Fibroblast of villous mesenchyme (primary cell): ENCODE measurements around the gene POC1A. TPM values are rescaled to one million over a fixed set of nuclear protein-coding genes. Genes with fewer than 3 reads are reported as not detected.

ENCODE experiments used
- DNase-seq: peaks from one replicate; pipeline ENCODE4 v3.0.0-alpha.2; 2010; ENCODE audit warnings: low read depth
- H3K4me3 ChIP-seq: 2 replicates; pipeline ENCODE4 v1.5.1; 2011; ENCODE audit warnings: low read depth, mild to moderate bottlenecking, low read length
- total RNA-seq: library from RNA; depleted of rRNA; stranded (reverse); fragments of >200 nt; gene quantifications from 2 replicates; pipeline ENCODE4 v1.2.3, GENCODE V29; 2012
- TF ChIP-seq, protein P1 (sequence below): IDR thresholded peaks from 2 replicates; pipeline ENCODE4 v1.5.1; 2012; ENCODE audit warnings: low read depth, mild to moderate bottlenecking, low read length; ENCODE audit not compliant: insufficient read depth

POC1A gene
- total RNA-seq, 1 donor = 5.6 TPM

DNA sequence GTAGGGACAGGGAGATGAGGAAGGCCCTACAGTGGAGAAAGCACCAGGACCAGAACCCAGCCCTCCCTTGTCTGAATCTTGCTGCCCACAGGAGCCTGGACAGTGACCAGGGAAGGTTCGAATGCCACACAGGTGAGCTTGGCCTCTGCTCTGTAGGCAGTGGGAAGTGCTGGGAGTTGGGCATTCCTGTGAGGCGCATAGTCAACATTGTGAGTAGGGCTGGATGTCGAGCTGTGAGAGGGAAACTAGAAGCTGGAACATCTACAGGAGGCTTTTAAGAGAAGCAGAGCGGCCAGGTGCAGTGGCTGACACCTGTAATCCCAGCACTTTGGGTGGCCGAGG, 23.4 kb upstream of the POC1A start:
- TF ChIP-seq, protein P1, sequence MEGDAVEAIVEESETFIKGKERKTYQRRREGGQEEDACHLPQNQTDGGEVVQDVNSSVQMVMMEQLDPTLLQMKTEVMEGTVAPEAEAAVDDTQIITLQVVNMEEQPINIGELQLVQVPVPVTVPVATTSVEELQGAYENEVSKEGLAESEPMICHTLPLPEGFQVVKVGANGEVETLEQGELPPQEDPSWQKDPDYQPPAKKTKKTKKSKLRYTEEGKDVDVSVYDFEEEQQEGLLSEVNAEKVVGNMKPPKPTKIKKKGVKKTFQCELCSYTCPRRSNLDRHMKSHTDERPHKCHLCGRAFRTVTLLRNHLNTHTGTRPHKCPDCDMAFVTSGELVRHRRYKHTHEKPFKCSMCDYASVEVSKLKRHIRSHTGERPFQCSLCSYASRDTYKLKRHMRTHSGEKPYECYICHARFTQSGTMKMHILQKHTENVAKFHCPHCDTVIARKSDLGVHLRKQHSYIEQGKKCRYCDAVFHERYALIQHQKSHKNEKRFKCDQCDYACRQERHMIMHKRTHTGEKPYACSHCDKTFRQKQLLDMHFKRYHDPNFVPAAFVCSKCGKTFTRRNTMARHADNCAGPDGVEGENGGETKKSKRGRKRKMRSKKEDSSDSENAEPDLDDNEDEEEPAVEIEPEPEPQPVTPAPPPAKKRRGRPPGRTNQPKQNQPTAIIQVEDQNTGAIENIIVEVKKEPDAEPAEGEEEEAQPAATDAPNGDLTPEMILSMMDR = no peak
- H3K4me3 ChIP-seq = no peak overlapping the region
- no peak for DNase-seq

DNA sequence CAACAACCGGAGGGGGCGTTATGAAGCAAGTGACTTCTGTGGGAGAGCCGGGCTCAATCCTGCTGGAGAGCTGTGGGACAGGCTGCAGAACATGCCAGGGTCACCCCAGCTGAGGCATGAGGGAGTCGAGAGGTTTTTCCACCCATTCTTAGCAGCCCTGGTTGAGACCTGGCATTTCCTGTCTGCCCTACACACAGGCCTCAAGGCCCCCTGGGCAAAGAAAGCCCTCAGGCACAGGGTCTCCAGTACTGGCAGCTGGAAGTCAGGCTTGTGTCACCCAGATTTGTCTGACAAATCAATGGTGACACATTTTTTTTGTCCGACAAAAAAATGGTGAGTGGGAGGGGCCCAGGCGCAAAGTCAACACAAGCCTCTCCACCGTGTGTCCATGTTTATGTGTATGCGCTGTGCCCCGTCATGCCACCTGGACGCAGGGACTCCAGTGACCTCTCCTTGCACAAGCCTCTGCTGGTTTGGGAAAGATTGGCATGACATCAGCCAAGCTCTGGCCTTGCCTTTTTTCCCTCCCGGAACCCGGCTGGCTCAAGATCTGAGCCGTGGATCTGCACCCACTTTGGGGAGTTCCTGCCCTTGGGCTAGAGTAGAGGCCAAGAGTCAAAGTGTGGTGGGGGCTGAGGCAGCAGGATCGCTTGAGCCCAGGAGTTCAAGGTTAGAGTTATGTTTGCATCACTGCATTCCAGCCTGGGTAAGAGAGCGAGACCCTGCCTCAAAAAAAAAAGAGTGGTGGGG, 22.9 kb upstream of the POC1A start:
- H3K4me3 ChIP-seq = no peak overlapping the region
- no peak for DNase-seq
- TF ChIP-seq, protein P1 = no peak

GRCh38 chr3:52176180-52176752, 22.0 kb upstream of the POC1A start:
- no peak for DNase-seq
- no peak overlapping the region for H3K4me3 ChIP-seq
- TF ChIP-seq, protein P1 = no peak

GRCh38 chr3:52175416-52176179, 21.4 kb upstream of the POC1A start:
- DNase-seq = no peak

GRCh38 chr3:52174896-52175295, 20.7 kb upstream of the POC1A start:
- no peak overlapping the region for H3K4me3 ChIP-seq
- no peak for DNase-seq
- TF ChIP-seq, protein P1 = no peak

More at GRCh38 chr3:52175416-52176179, 21.4 kb upstream of the POC1A start:
- TF ChIP-seq, protein P1 = no peak
- no peak overlapping the region for H3K4me3 ChIP-seq

DNA sequence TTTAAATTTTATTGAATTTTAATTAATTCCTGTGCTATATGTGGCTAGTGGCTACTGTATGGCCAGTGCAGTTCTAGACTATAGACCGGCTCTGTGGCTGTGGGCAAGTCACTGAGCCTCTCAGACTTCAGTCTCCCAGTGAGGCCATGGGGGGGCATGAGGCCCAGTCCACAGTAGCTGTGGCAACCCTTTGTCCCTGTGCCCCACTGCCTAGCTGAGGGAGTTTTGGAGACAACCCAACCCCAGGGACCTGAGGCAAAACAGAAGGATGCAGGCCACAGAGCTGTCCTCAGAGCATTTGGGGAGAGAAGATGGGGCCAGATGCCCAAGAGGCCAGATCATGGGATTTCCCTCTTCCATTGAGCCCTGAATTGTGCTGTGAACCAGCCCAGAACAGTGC, 18.9 kb upstream of the POC1A start:
- TF ChIP-seq, protein P1 = no peak
- DNase-seq = no peak
- H3K4me3 ChIP-seq = no peak overlapping the region
